ENCODE data around the gene NPIPB12. TPM values are rescaled to one million over a fixed set of nuclear protein-coding genes. Genes with fewer than 3 reads are reported as not detected.
"Not testable (repeated sequence)": the region's sequence is repeated elsewhere in the genome, so short reads cannot be mapped to it uniquely, and the experiment has no call there.

Gene NPIPB12
- 28.0 and 53.2 TPM in 2 replicates for total RNA-seq (2014; rRNA removed; shearing (Covaris generic); ENCODE audit: low replicate concordance)

DNA sequence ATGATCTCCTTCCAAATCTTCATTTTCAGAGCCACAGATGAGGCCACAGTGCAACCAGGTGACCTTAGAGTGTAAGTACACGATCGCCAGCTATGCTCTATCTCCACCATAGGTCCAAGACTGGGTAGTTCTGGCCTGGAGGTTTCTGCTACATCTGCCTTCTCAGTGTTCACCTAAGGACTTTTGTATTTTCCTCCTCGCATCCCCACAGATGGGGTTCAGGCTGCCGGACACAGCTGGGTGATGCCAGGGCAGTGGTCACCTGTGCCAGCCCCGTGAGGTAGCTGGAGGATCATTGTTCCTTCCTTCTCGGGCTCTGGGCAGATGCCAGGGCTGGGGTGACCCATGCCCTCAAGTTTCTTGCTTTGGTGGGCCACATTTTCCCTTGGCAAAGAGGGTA, at the start of gene NPIPB12:
Gene NPIPB12, minus strand, starts transcription at position 101 of the 400 bp plus-strand sequence.
- H3K36me3 ChIP-seq (ENCODE audit: insufficient read depth, low read length); H3K9ac ChIP-seq (ENCODE audit: low read length); H3K4me1 ChIP-seq (ENCODE audit: low read length); H3K27me3 ChIP-seq (ENCODE audit: low read length); H3K9me3 ChIP-seq (ENCODE audit: low read length); H3K27ac ChIP-seq (ENCODE audit: low read length); DNase-seq; H3K4me2 ChIP-seq (ENCODE audit: low read depth, low read length, poor library complexity, severe bottlenecking); H2AFZ ChIP-seq (ENCODE audit: low read length); H3K9me2 ChIP-seq (replicated peaks; ENCODE audit: insufficient read depth, low read length); H4K20me1 ChIP-seq (ENCODE audit: insufficient read depth, low read depth, low read length); H3K4me3 ChIP-seq (ENCODE audit: low read length); H3K79me2 ChIP-seq (ENCODE audit: low read length): not testable (repeated sequence)

DNA sequence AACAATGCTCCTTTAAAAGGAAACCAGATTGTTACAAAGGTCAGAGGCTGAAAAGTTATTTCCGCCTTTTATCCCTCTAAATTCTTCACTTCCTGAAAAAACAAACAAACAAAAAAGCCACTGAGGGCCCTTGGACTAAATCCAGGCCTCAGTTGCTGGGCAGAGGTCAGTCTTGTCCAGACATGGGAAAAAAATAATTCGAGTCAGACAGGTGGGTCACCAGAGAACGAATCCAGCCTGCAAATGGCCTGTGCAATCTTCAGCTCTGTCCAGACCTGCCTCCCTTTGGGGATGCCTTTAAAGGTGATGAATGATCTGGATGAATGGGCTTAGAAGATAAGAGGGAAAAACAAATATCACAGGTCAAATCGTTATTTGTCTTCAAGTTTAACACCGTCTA, 15.3 kb upstream of the NPIPB12 start:
- not testable (repeated sequence) for H3K27ac ChIP-seq (ENCODE audit: low read length); H3K4me2 ChIP-seq (ENCODE audit: low read depth, low read length, poor library complexity, severe bottlenecking); DNase-seq; H3K4me3 ChIP-seq (ENCODE audit: low read length); H3K9me3 ChIP-seq (ENCODE audit: low read length); H2AFZ ChIP-seq (ENCODE audit: low read length); H3K4me1 ChIP-seq (ENCODE audit: low read length); H3K36me3 ChIP-seq (ENCODE audit: insufficient read depth, low read length); H3K9me2 ChIP-seq (replicated peaks; ENCODE audit: insufficient read depth, low read length); H4K20me1 ChIP-seq (ENCODE audit: insufficient read depth, low read depth, low read length); H3K79me2 ChIP-seq (ENCODE audit: low read length); H3K9ac ChIP-seq (ENCODE audit: low read length); H3K27me3 ChIP-seq (ENCODE audit: low read length)

GRCh38 chr16:29482276-29482675, 23.9 kb downstream of the NPIPB12 start:
- not testable (repeated sequence) for H3K9ac ChIP-seq (ENCODE audit: low read length); H3K9me3 ChIP-seq (ENCODE audit: low read length); H3K27me3 ChIP-seq (ENCODE audit: low read length); H2AFZ ChIP-seq (ENCODE audit: low read length); H3K4me1 ChIP-seq (ENCODE audit: low read length); H3K36me3 ChIP-seq (ENCODE audit: insufficient read depth, low read length); H3K27ac ChIP-seq (ENCODE audit: low read length); H3K4me2 ChIP-seq (ENCODE audit: low read depth, low read length, poor library complexity, severe bottlenecking); H4K20me1 ChIP-seq (ENCODE audit: insufficient read depth, low read depth, low read length); DNase-seq; H3K4me3 ChIP-seq (ENCODE audit: low read length); H3K9me2 ChIP-seq (replicated peaks; ENCODE audit: insufficient read depth, low read length); H3K79me2 ChIP-seq (ENCODE audit: low read length)

GRCh38 chr16:29472065-29472464, 34.1 kb downstream of the NPIPB12 start:
- H3K4me1 ChIP-seq (ENCODE audit: low read length); H3K9me2 ChIP-seq (replicated peaks; ENCODE audit: insufficient read depth, low read length): not testable (repeated sequence)

DNA sequence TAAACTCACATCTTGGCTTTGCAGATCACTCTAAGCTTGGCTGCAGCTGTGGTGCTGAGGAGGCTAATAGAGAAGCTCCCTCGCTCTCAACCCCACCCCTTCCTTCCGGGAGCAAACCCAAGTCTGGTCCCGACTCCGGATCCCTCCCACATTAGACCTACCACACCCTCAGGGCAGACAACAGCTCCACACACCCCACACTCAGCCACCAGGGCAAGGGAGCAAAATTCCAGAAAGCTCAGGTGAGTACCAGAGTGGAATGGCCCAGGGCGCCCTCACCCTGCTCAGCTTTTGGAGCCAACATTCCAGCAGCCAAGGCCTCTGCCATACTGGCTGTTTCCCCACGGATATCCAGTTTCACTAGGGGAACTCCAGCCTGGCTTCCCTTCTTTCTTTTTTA, 36.5 kb downstream of the NPIPB12 start:
- not testable (repeated sequence) for DNase-seq

More at GRCh38 chr16:29472065-29472464, 34.1 kb downstream of the NPIPB12 start:
- DNase-seq; H2AFZ ChIP-seq (ENCODE audit: low read length); H3K79me2 ChIP-seq (ENCODE audit: low read length); H3K27ac ChIP-seq (ENCODE audit: low read length); H3K9ac ChIP-seq (ENCODE audit: low read length); H3K4me3 ChIP-seq (ENCODE audit: low read length); H3K36me3 ChIP-seq (ENCODE audit: insufficient read depth, low read length); H3K27me3 ChIP-seq (ENCODE audit: low read length); H3K9me3 ChIP-seq (ENCODE audit: low read length); H4K20me1 ChIP-seq (ENCODE audit: insufficient read depth, low read depth, low read length); H3K4me2 ChIP-seq (ENCODE audit: low read depth, low read length, poor library complexity, severe bottlenecking): not testable (repeated sequence)

DNA sequence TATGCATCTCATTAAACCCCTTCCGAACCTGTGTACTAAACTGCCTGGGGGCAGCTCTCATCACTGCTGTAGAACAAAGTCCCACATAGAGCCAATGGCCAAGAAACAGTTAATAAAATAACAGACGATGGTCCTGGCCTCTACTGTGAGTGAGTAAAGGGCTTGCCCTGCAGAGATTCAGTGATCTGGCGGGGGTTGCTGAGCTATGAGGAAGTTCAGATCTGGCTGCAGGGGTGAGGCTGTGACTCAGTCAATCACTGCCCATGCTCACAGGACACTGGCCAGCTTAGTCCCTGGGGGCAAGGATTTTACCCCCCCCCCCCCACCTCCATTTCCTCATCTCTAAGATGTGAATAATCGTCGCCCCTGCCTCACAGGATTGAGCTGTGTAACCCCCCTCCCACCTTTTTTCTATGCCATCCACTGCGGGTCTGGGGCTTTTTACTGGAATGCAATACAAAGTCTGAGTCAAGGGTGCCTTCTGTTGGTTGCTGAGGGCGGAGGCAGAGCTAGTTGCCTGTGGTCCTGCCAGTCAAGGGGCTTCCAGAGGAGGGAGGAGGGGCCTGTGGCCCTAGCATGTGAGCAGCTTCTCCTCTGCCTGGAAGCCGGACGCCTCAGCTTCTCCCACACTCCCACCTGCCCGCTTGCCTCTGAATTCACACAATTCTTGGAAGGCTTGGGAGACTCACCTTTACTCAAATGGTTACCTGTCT, 38.4 kb downstream of the NPIPB12 start:
- not testable (repeated sequence) for H3K79me2 ChIP-seq (ENCODE audit: low read length); H3K9me3 ChIP-seq (ENCODE audit: low read length); H3K9me2 ChIP-seq (replicated peaks; ENCODE audit: insufficient read depth, low read length); H3K36me3 ChIP-seq (ENCODE audit: insufficient read depth, low read length); H3K27ac ChIP-seq (ENCODE audit: low read length); H3K9ac ChIP-seq (ENCODE audit: low read length); H3K27me3 ChIP-seq (ENCODE audit: low read length); H2AFZ ChIP-seq (ENCODE audit: low read length); H3K4me1 ChIP-seq (ENCODE audit: low read length); H3K4me3 ChIP-seq (ENCODE audit: low read length); DNase-seq; H4K20me1 ChIP-seq (ENCODE audit: insufficient read depth, low read depth, low read length); H3K4me2 ChIP-seq (ENCODE audit: low read depth, low read length, poor library complexity, severe bottlenecking)

More for the DNA sequence above, 36.5 kb downstream of the NPIPB12 start:
- H2AFZ ChIP-seq (ENCODE audit: low read length); H3K4me1 ChIP-seq (ENCODE audit: low read length); H3K79me2 ChIP-seq (ENCODE audit: low read length); H3K27ac ChIP-seq (ENCODE audit: low read length); H3K9ac ChIP-seq (ENCODE audit: low read length); H3K27me3 ChIP-seq (ENCODE audit: low read length); H3K4me3 ChIP-seq (ENCODE audit: low read length); H3K36me3 ChIP-seq (ENCODE audit: insufficient read depth, low read length); H3K9me3 ChIP-seq (ENCODE audit: low read length); H4K20me1 ChIP-seq (ENCODE audit: insufficient read depth, low read depth, low read length); H3K9me2 ChIP-seq (replicated peaks; ENCODE audit: insufficient read depth, low read length); H3K4me2 ChIP-seq (ENCODE audit: low read depth, low read length, poor library complexity, severe bottlenecking): not testable (repeated sequence)

DNA sequence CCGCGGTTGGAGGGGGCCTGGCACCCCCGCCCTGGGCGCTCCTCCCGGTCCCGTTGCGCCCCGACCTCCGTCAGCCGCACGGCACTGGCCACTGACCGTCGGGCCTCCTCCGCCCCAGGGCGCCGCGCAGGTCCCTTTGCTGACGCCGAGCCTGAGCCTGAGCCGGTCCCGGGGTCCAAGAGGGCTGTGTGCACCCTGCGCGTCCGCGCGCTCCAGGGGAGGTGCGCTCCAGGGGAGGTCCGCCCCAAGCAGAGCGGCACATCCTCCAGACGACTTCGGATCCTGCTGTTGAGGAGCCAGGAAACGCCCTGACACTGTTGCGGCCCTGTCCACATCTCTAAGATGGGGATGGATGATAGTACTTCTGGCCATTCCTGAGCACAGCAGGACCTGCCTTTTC, 39.3 kb downstream of the NPIPB12 start:
- not testable (repeated sequence) for H3K9me3 ChIP-seq (ENCODE audit: low read length); H3K79me2 ChIP-seq (ENCODE audit: low read length); H2AFZ ChIP-seq (ENCODE audit: low read length); H3K4me3 ChIP-seq (ENCODE audit: low read length); H3K9me2 ChIP-seq (replicated peaks; ENCODE audit: insufficient read depth, low read length); H3K4me2 ChIP-seq (ENCODE audit: low read depth, low read length, poor library complexity, severe bottlenecking); H3K4me1 ChIP-seq (ENCODE audit: low read length); H3K27ac ChIP-seq (ENCODE audit: low read length); H3K36me3 ChIP-seq (ENCODE audit: insufficient read depth, low read length); H3K27me3 ChIP-seq (ENCODE audit: low read length); H3K9ac ChIP-seq (ENCODE audit: low read length); DNase-seq; H4K20me1 ChIP-seq (ENCODE audit: insufficient read depth, low read depth, low read length)

DNA sequence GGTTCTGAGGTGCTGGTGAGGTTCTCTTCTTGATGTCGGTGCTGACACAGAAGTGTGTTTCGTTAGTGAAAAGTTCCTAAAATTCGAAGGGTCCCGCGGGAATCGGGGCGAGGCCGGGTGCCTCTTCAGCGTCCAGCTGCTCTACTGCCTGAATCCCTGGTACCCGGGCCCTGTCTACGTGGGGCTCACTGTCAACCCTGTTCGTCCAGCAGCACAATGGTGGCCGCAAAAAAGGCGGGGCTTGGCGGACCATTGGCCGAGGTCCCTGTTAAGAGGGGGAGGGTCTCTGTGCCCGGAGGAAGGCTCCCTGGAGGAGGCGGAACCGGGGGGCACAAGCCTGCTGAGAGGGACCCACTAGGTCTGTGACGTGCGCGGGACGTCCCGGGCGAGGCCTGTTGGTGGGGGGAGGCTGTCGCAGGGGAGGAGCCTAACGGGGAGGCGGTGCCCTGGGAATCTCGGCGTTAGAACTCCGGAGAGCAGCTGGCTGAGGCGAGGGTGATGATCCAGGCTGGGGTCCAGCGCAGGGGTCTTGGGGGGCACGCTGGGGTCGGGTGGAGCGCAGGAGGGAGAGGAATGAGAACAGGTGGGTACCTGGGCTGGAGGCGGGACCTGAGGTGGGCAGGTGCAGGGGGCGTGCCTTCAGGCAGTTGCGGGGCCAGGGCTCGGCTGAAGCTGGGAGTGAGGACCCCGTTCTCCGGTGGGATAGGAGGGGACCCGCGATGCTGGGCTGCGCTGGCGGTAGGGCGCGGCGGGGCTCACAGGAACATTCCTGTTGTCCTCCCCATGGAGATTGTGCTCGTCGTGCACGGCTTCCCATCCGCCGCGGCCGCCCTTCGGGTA, 40.0 kb downstream of the NPIPB12 start:
- H3K9ac ChIP-seq (ENCODE audit: low read length); H2AFZ ChIP-seq (ENCODE audit: low read length); H3K9me2 ChIP-seq (replicated peaks; ENCODE audit: insufficient read depth, low read length): not testable (repeated sequence)

More for the DNA sequence above, 40.0 kb downstream of the NPIPB12 start:
- not testable (repeated sequence) for H3K36me3 ChIP-seq (ENCODE audit: insufficient read depth, low read length); DNase-seq; H3K27me3 ChIP-seq (ENCODE audit: low read length); H3K4me3 ChIP-seq (ENCODE audit: low read length); H3K4me1 ChIP-seq (ENCODE audit: low read length); H4K20me1 ChIP-seq (ENCODE audit: insufficient read depth, low read depth, low read length); H3K79me2 ChIP-seq (ENCODE audit: low read length); H3K27ac ChIP-seq (ENCODE audit: low read length); H3K9me3 ChIP-seq (ENCODE audit: low read length); H3K4me2 ChIP-seq (ENCODE audit: low read depth, low read length, poor library complexity, severe bottlenecking)
